GM10266 (cell line): ENCODE data around the gene ARPC2.
"Not testable (repeated sequence)": the region's sequence is repeated elsewhere in the genome, so short reads cannot be mapped to it uniquely, and the experiment has no call there.

ENCODE experiments used
- DNase-seq: peaks from one replicate; pipeline ENCODE4 v3.0.0; 2012; ENCODE audit errors: extremely low spot score
- CTCF ChIP-seq: IDR thresholded peaks from 2 replicates; pipeline ENCODE4 v1.5.1; 2012; ENCODE audit warnings: mild to moderate bottlenecking, low read depth; ENCODE audit not compliant: control insufficient read depth, insufficient read depth; ENCODE audit errors: missing control alignments

The ARPC2 gene

GRCh38 chr2:218271487-218271797 is 54.5 kb downstream of the ARPC2 start:
- no peak for TF ChIP-seq CTCF
- no peak for DNase-seq

- DNase-seq = no peak
- no peak for TF ChIP-seq CTCF
Observed at GRCh38 chr2:218271865-218272530, 55.0 kb downstream of the ARPC2 start.

GRCh38 chr2:218272531-218273212 is 55.7 kb downstream of the ARPC2 start:
- DNase-seq = peak; percentile 63
- TF ChIP-seq CTCF = peak; percentile 91

- DNase-seq = not testable (repeated sequence)
Observed at GRCh38 chr2:218273214-218273907, 56.4 kb downstream of the ARPC2 start.

- DNase-seq = no peak
- TF ChIP-seq CTCF = no peak
Observed at GRCh38 chr2:218273908-218274249, 56.9 kb downstream of the ARPC2 start.

- no peak for DNase-seq
- TF ChIP-seq CTCF = no peak
Observed at GRCh38 chr2:218274586-218274985, 57.6 kb downstream of the ARPC2 start.

- no peak for TF ChIP-seq CTCF
- no peak for DNase-seq
Observed at GRCh38 chr2:218275371-218276072, 58.5 kb downstream of the ARPC2 start.
